GM23338 (cell line): ENCODE results near the gene CALM1. TPM values are rescaled to one million over a fixed set of nuclear protein-coding genes. Genes with fewer than 3 reads are reported as not detected.

Experiments used
- ATAC-seq: fragments of 200-7000 bp; cut with Tn5 transposase; 3 replicates; pipeline ENCODE4 v1.9.1; 2020
- DNase-seq: peaks from one replicate; pipeline ENCODE4 v3.0.0-alpha.2; 2015; ENCODE audit warnings: low spot score
- H2AFZ ChIP-seq: fragments of 200-600 bp; sonication (generic); 2 replicates; pipeline ENCODE4 v1.8.0; 2016; ENCODE audit warnings: antibody characterized with exemption, mild to moderate bottlenecking, moderate library complexity
- H3F3A ChIP-seq: fragments of 200-600 bp; sonication (generic); replicated peaks from 2 replicates; pipeline ENCODE4 v1.8.0; 2017; ENCODE audit warnings: antibody characterized with exemption, mixed run types, low read depth
- H3K27ac ChIP-seq: fragments of 200-600 bp; sonication (generic); 2 replicates; pipeline ENCODE4 v1.6.1; 2016; ENCODE audit warnings: low read depth
- H3K27me3 ChIP-seq: fragments of 200-600 bp; sonication (generic); 2 replicates; pipeline ENCODE4 v1.8.0; 2016; ENCODE audit warnings: mild to moderate bottlenecking, mixed run types, moderate library complexity; ENCODE audit not compliant: insufficient read depth
- H3K36me3 ChIP-seq: fragments of 200-600 bp; sonication (generic); 2 replicates; pipeline ENCODE4 v1.8.0; 2016; ENCODE audit warnings: mild to moderate bottlenecking; ENCODE audit not compliant: insufficient read depth
- H3K4me1 ChIP-seq: fragments of 200-600 bp; sonication (generic); 2 replicates; pipeline ENCODE4 v1.8.0; 2016; ENCODE audit warnings: mild to moderate bottlenecking, moderate library complexity; ENCODE audit not compliant: insufficient read depth
- H3K4me2 ChIP-seq: fragments of 200-600 bp; sonication (generic); 2 replicates; pipeline ENCODE4 v1.7.1; 2017; ENCODE audit warnings: mixed run types
- H3K4me3 ChIP-seq: fragments of 200-600 bp; sonication (generic); 2 replicates; pipeline ENCODE4 v1.6.1; 2016; ENCODE audit warnings: mixed run types
- H3K79me2 ChIP-seq: fragments of 200-600 bp; sonication (generic); replicated peaks from 2 replicates; pipeline ENCODE4 v1.8.0; 2017; ENCODE audit warnings: mild to moderate bottlenecking; ENCODE audit not compliant: insufficient read depth
- H3K9me2 ChIP-seq: fragments of 200-600 bp; sonication (generic); 2 replicates; pipeline ENCODE4 v1.8.0; 2017; ENCODE audit not compliant: insufficient read depth
- H4K20me1 ChIP-seq: fragments of 200-600 bp; sonication (generic); replicated peaks from 2 replicates; pipeline ENCODE4 v1.8.0; 2017; ENCODE audit warnings: mild to moderate bottlenecking; ENCODE audit not compliant: insufficient read depth
- H3K27ac Mint-ChIP-seq: 2 replicates; pipeline ENCODE4 v1.8.0; 2020; ENCODE audit warnings: inconsistent platforms, mild to moderate bottlenecking, moderate library complexity, mixed read lengths
- H3K27me3 Mint-ChIP-seq: 3 replicates; pipeline ENCODE4 v1.8.0; 2022; ENCODE audit warnings: low read depth, mild to moderate bottlenecking, moderate library complexity, mixed read lengths, inconsistent platforms; ENCODE audit not compliant: insufficient read depth, poor library complexity
- H3K36me3 Mint-ChIP-seq: 3 replicates; pipeline ENCODE4 v1.8.0; 2021; ENCODE audit warnings: low read depth, mild to moderate bottlenecking, inconsistent platforms, moderate library complexity, mixed read lengths
- H3K4me1 Mint-ChIP-seq: 3 replicates; pipeline ENCODE4 v1.8.0; 2020; ENCODE audit warnings: mild to moderate bottlenecking, inconsistent platforms, mixed read lengths
- H3K4me3 Mint-ChIP-seq: 3 replicates; pipeline ENCODE4 v1.8.0; 2021; ENCODE audit warnings: moderate library complexity, mild to moderate bottlenecking, inconsistent platforms, mixed read lengths
- H3K9me3 Mint-ChIP-seq: 3 replicates; pipeline ENCODE4 v1.8.0; 2020; ENCODE audit warnings: moderate library complexity, mild to moderate bottlenecking, inconsistent platforms, mixed read lengths
- CREB1 ChIP-seq: fragments of 250-450 bp; sonication (Bioruptor Pico); IDR thresholded peaks from 2 replicates; pipeline ENCODE4 v1.5.0; 2020; ENCODE audit warnings: low read depth, mild to moderate bottlenecking, moderate library complexity
- EZH2phosphoT487 ChIP-seq: fragments of 200-600 bp; sonication (generic); IDR thresholded peaks from one replicate; pipeline ENCODE4 v1.8.1; 2018; ENCODE audit warnings: antibody characterized with exemption; ENCODE audit not compliant: unreplicated experiment
- NANOG ChIP-seq: IDR thresholded peaks from 2 replicates; pipeline ENCODE4 v1.6.1; 2016; ENCODE audit warnings: antibody characterized with exemption, borderline replicate concordance
- POLR2AphosphoS5 ChIP-seq: IDR thresholded peaks from 2 replicates; pipeline ENCODE4 v1.6.1; 2016; ENCODE audit warnings: antibody characterized with exemption, low read depth
- ZNF331 ChIP-seq: fragments of 250-450 bp; sonication (Bioruptor Pico); IDR thresholded peaks from 2 replicates; pipeline ENCODE4 v1.5.0; 2020; ENCODE audit warnings: low read depth, mild to moderate bottlenecking, moderate library complexity
- polyA plus RNA-seq: library from polyadenylated mRNA; unstranded; fragments of >200 nt; fragmentation: Nextera tagmentation; extraction: Ambion mirVana; gene quantifications from 2 replicates; pipeline ENCODE4 v1.2.1, GENCODE V29; 2016
- total RNA-seq: library from RNA; depleted of rRNA; stranded (reverse); fragments of >200 nt; shearing (Covaris generic); gene quantifications from 2 replicates; pipeline ENCODE4 v1.2.3, GENCODE V29; 2014
- TF ChIP-seq, protein P1 (sequence below): fragments of 250-450 bp; sonication (Bioruptor Pico); IDR thresholded peaks from 2 replicates; pipeline ENCODE4 v1.5.0; 2020; ENCODE audit warnings: mild to moderate bottlenecking, moderate library complexity

Gene CALM1
- total and polyA plus RNA-seq, 2 experiments from 2014 or later = 308 to 2,024 TPM

DNA sequence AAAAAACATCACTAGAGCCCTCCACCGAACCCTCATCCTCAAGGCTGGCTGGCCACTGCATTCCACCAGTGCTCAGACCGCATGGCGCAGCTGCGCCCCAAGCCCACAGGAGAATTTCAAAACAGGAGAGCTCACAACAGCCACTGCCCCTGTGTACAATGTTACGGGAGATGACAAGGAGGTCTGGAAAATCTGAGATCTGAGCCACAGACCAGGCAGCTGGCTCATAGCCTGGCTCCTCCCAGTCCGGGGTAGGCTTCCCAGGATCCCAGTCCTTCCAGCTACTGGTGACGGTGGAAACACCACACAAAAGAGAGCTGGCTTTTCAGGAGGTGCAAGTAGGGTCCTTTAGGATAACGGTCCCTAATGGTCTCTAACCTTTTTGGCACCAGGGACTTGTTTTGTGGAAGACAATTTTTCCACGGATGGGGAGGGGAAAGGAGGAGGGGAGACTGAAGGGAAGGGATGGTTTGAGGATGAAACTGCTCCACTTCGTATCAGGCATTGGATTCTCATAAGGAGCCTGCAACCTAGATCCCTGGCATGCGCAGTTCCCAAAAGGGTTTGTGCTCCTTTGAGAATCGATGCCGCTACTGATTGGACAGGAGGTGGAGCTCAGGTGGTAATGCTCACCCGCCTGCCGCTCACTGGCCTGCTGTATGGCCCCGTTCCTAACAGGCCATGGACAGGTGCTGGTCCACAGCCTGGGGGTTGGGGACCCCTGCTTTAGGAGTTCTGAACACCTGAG is 42.1 kb upstream of the CALM1 start (continued):
- TF ChIP-seq, protein P1, sequence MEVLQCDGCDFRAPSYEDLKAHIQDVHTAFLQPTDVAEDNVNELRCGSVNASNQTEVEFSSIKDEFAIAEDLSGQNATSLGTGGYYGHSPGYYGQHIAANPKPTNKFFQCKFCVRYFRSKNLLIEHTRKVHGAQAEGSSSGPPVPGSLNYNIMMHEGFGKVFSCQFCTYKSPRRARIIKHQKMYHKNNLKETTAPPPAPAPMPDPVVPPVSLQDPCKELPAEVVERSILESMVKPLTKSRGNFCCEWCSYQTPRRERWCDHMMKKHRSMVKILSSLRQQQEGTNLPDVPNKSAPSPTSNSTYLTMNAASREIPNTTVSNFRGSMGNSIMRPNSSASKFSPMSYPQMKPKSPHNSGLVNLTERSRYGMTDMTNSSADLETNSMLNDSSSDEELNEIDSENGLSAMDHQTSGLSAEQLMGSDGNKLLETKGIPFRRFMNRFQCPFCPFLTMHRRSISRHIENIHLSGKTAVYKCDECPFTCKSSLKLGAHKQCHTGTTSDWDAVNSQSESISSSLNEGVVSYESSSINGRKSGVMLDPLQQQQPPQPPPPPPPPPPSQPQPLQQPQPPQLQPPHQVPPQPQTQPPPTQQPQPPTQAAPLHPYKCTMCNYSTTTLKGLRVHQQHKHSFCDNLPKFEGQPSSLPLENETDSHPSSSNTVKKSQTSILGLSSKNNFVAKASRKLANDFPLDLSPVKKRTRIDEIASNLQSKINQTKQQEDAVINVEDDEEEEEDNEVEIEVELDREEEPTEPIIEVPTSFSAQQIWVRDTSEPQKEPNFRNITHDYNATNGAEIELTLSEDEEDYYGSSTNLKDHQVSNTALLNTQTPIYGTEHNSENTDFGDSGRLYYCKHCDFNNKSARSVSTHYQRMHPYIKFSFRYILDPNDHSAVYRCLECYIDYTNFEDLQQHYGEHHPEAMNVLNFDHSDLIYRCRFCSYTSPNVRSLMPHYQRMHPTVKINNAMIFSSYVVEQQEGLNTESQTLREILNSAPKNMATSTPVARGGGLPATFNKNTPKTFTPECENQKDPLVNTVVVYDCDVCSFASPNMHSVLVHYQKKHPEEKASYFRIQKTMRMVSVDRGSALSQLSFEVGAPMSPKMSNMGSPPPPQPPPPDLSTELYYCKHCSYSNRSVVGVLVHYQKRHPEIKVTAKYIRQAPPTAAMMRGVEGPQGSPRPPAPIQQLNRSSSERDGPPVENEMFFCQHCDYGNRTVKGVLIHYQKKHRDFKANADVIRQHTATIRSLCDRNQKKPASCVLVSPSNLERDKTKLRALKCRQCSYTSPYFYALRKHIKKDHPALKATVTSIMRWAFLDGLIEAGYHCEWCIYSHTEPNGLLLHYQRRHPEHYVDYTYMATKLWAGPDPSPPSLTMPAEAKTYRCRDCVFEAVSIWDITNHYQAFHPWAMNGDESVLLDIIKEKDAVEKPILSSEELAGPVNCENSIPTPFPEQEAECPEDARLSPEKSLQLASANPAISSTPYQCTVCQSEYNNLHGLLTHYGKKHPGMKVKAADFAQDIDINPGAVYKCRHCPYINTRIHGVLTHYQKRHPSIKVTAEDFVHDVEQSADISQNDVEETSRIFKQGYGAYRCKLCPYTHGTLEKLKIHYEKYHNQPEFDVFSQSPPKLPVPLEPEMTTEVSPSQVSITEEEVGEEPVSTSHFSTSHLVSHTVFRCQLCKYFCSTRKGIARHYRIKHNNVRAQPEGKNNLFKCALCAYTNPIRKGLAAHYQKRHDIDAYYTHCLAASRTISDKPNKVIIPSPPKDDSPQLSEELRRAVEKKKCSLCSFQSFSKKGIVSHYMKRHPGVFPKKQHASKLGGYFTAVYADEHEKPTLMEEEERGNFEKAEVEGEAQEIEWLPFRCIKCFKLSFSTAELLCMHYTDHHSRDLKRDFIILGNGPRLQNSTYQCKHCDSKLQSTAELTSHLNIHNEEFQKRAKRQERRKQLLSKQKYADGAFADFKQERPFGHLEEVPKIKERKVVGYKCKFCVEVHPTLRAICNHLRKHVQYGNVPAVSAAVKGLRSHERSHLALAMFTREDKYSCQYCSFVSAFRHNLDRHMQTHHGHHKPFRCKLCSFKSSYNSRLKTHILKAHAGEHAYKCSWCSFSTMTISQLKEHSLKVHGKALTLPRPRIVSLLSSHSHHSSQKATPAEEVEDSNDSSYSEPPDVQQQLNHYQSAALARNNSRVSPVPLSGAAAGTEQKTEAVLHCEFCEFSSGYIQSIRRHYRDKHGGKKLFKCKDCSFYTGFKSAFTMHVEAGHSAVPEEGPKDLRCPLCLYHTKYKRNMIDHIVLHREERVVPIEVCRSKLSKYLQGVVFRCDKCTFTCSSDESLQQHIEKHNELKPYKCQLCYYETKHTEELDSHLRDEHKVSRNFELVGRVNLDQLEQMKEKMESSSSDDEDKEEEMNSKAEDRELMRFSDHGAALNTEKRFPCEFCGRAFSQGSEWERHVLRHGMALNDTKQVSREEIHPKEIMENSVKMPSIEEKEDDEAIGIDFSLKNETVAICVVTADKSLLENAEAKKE (CRISPR knock-in tag) = no peak
- no peak for TF ChIP-seq ZNF331 (CRISPR knock-in tag)

DNA sequence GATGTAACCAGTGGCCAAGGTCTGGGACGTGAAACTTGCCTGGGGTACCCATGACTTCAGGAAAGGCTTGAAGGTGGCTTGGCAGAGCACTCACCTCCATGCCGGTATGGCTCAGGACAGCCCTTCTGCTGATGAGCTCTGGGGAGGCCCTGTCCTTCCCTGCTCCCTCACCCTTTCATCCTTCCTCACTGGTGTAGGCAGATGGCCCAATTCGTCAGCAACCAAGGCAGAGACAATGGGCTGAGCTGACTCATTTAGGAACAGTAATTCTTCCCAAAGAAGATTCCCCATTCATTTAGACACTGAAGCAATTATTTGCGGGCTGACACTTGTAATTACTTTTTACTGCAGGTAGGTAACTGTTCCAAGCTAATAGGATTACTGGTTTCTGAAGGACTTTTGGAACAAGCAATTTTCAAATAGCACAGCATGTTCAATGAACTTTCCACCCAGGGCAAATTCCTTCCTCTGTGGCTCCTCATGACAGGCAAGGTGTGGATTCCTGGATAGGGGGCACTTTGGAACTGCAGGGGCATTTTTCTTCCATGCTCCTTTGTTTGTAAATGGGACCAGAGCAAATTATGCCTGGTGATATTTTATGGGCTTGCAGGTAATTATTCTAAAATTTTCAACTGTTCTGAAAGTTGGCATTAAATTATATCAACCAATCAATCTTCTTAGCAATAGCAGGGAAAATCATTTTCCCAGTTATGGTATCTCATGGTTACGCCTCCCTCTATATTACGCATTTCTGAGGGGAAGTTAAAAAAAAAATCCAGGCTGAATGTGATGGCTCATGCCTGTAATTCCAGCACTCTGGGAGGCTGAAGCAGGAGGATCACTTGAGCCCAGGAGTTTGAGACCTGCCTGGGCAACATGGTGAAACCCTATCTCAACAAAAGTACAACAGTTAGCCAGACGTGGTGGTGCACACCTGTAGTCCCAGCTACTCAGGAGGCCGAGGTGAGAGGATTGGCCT is 41.0 kb upstream of the CALM1 start:
- no peaks in the 10 kb centered on the region for H3K79me2 ChIP-seq
- H2AFZ ChIP-seq = peak overlapping the region; percentile 43; the same call in 1 of the 2 replicates
- no peaks in the 10 kb centered on the region for H3F3A ChIP-seq
- H3K4me3 ChIP-seq = no peak overlapping the region
- H3K27ac ChIP-seq = no peak overlapping the region
- ATAC-seq = no peak
- Mint-ChIP-seq H3K4me1 (no peaks in the 10 kb centered on the region; the same call in 2 of the 3 replicates), H3K27ac (no peak overlapping the region), H3K27me3 (peaks cover 1% of the 10 kb centered on the region), H3K36me3 (no peaks in the 10 kb centered on the region), H3K4me3 (no peak overlapping the region), H3K9me3 (no peaks in the 10 kb centered on the region)
- no peaks in the 10 kb centered on the region for H3K27me3 ChIP-seq
- no peaks in the 10 kb centered on the region for H4K20me1 ChIP-seq
- no peak overlapping the region for H3K4me2 ChIP-seq
- H3K9me2 ChIP-seq = no peaks in the 10 kb centered on the region
- no peak for DNase-seq
- TF ChIP-seq EZH2phosphoT487 (no peak), NANOG (no peak), CREB1 (CRISPR knock-in tag) (no peak), POLR2AphosphoS5 (no peak)
- TF ChIP-seq, protein P1 (CRISPR knock-in tag) = no peak
- H3K36me3 ChIP-seq = no peaks in the 10 kb centered on the region
- H3K4me1 ChIP-seq = no peaks in the 10 kb centered on the region
